Vagina (tissue), 2 donors: ENCODE measurements around the gene DLD.

ENCODE experiments used
- POLR2A ChIP-seq, 2 donors: fragments of 450-650 bp; IDR thresholded peaks; one replicate each; pipeline ENCODE4 v1.6.1; 2017; ENCODE audit warnings: antibody characterized with exemption in 2 of 2, mild to moderate bottlenecking in 2 of 2, moderate library complexity in 2 of 2
- POLR2AphosphoS5 ChIP-seq, 2 donors: sonication (generic); formaldehyde crosslinking; IDR thresholded peaks; one replicate each; pipeline ENCODE4 v1.9.0; 2017; ENCODE audit warnings: antibody characterized with exemption in 2 of 2, mild to moderate bottlenecking in 2 of 2, low read depth in 1 of 2; ENCODE audit not compliant: insufficient read depth in 1 of 2
- TF ChIP-seq, protein P1 (sequence below), 3 experiments: fragments of 450-650 bp in 2 of 3; fragments of 200-600 bp in 1 of 3; sonication (generic) in 1 of 3; IDR thresholded peaks; one replicate each; pipeline ENCODE4 v1.5.1; 2017 to 2019; ENCODE audit warnings: antibody characterized with exemption in 3 of 3, mild to moderate bottlenecking in 2 of 3, moderate library complexity in 2 of 3

DNA sequence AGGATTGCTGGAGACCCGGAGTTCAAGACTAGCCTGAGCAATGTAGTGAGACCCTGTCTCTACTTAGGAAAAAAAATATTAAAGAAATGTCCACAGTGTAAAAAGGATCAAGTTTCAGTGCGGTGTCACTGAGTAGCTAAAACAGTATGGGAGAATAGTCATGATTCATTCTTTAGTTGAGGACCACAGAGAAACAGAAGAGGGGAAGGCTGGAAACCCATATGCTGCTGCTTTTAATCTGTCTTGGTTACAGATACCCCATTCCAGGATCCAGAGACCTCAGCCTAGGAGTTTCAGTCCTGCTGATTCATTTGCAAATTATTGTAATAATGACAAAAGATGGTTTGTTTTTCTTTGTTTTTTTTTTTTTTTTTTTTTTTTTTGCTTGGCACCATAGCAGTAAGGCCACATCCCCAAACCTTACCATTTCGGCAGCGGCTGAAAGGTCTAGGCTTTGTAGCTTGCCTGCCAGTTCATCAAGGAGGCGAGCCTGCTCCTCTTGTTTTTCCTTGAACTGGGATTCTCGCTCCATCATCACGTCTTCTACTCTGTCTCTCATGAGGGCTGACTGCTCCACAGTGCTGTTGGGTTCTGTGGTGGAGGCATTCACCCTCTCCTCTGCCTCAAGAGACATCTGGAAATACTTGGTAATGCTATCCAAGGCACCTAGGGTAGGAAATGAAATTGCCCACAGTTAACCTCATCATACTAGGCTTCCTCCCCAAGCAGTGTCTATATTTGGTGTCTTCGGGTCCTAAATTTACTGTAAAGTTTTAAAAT is 44.2 kb downstream of the DLD start:
- TF ChIP-seq, protein P1, sequence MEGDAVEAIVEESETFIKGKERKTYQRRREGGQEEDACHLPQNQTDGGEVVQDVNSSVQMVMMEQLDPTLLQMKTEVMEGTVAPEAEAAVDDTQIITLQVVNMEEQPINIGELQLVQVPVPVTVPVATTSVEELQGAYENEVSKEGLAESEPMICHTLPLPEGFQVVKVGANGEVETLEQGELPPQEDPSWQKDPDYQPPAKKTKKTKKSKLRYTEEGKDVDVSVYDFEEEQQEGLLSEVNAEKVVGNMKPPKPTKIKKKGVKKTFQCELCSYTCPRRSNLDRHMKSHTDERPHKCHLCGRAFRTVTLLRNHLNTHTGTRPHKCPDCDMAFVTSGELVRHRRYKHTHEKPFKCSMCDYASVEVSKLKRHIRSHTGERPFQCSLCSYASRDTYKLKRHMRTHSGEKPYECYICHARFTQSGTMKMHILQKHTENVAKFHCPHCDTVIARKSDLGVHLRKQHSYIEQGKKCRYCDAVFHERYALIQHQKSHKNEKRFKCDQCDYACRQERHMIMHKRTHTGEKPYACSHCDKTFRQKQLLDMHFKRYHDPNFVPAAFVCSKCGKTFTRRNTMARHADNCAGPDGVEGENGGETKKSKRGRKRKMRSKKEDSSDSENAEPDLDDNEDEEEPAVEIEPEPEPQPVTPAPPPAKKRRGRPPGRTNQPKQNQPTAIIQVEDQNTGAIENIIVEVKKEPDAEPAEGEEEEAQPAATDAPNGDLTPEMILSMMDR (IDR thresholded peaks at IDR 0.05): no peak
- TF ChIP-seq POLR2AphosphoS5 (IDR thresholded peaks at IDR 0.05; ENCODE audit: insufficient read depth in 1 of 2, low read depth in 1 of 2) (no peak), POLR2A (IDR thresholded peaks at IDR 0.05) (no peak)
